Activated CD4-positive, CD25-positive, alpha-beta regulatory T cell treated with anti-CD3 and anti-CD28 coated beads, Interleukin-2, amount 50 U/mL, for 16 hours (primary cell): ENCODE measurements around the gene AADAC.
"Not testable (repeated sequence)": the region's sequence is repeated elsewhere in the genome, so short reads cannot be mapped to it uniquely, and the experiment has no call there.

Experiments
- DNase-seq: peaks from one replicate; pipeline ENCODE4 v3.0.0-alpha.2; 2020; ENCODE audit warnings: low read depth, low spot score

Gene AADAC

DNA sequence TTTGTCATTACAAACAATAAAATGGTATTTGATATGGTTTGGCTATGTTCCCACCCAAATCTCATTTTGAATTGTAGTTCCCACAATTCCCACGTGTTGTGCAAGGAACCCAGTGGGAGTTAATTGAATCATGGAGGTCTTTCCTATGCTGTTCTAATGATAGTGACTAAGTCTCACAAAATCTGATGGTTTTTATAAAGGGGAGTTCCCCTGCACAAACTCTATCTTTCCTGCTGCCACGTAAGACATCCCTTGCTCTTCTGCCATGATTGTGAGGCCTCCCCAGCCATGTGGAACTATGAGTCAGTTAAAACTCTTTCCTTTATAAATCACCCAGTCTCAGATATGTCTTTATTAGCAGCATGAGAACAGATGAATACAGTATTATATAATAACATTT lies 15.4 kb upstream of the AADAC start:
- no peak for DNase-seq

DNA sequence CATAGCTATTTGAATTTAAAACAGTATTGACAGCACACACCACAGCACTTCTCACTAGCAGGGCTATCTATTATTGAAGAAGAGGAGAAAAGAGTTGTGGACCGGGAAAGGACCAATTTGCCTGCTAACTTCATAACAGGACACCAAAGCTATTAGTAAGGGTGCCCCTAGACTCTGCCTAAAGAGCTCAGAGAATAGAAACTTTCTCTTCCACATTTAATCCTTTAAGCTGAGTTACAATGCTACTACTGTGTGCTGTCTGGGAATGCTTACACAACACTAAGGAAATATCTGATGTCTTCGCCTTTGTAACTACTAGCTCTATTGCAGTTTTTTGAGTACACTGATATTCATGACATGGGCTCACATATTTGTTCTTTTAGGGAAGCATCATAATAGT lies 13.5 kb upstream of the AADAC start:
- no peak for DNase-seq

GRCh38 chr3:151804267-151804666 lies 9.6 kb upstream of the AADAC start:
- no peak for DNase-seq

- DNase-seq: no peak
These were observed 7.1 kb upstream of the AADAC start for GRCh38 chr3:151806838-151807237.

- not testable (repeated sequence) for DNase-seq
These were observed 5.0 kb upstream of the AADAC start for GRCh38 chr3:151808926-151809325.

- no peak for DNase-seq
These were observed 2.4 kb upstream of the AADAC start for GRCh38 chr3:151811474-151811873.

DNA sequence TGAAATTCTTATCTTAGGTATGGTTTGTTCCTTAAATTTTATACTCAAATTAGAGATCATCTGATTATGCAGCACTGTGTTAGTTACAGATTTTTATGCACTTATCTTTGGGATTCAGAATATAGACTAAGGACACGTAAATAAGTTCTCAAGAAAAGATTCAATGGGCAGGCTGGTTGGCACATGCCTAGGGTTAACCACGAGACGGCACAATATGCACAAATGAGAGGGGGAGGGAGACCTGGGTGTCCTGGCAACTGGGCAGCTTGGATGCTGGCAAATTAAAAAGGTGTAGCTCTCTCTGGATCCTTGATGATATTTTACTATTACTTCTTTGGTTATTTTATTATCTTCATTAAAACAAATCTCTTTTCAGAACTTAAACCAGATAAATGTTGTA lies 672 bp downstream of the AADAC start:
- no peak for DNase-seq

- DNase-seq: no peak
These were observed 2.2 kb downstream of the AADAC start for GRCh38 chr3:151816091-151816604.

DNA sequence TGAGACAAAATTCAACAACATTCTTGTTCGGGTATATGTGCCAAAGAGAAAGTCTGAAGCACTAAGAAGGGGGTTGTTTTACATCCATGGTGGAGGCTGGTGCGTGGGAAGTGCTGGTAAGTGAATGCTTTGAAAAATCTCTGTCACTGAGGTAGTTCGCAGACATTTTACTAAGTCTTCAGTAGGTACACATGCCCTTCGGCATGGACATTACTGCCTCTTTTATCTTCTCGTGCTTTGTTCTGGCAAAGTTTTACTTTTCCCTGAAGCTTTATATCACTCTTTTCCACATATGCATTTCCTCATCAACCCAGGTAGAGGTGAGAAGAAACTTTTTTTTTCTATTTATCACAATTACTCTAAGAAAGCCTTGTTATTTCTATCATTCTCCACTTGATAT lies 3.6 kb downstream of the AADAC start:
- DNase-seq: no peak

- DNase-seq: no peak
These were observed 4.4 kb downstream of the AADAC start for GRCh38 chr3:151818361-151818760.

- DNase-seq: no peak
These were observed 6.0 kb downstream of the AADAC start for GRCh38 chr3:151819910-151820309.

DNA sequence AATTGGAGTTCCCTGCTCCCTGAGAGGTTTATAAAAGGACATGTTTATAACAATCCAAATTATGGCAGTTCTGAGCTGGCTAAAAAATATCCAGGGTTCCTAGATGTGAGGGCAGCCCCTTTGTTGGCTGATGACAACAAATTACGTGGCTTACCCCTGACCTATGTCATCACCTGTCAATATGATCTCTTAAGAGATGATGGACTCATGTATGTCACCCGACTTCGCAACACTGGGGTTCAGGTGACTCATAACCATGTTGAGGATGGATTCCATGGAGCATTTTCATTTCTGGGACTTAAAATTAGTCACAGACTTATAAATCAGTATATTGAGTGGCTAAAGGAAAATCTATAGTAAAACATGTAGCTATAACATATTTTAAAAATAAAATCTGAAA lies 13.9 kb downstream of the AADAC start:
- no peak for DNase-seq

- no peak for DNase-seq
These were observed 22.0 kb downstream of the AADAC start for GRCh38 chr3:151835751-151836525.

DNA sequence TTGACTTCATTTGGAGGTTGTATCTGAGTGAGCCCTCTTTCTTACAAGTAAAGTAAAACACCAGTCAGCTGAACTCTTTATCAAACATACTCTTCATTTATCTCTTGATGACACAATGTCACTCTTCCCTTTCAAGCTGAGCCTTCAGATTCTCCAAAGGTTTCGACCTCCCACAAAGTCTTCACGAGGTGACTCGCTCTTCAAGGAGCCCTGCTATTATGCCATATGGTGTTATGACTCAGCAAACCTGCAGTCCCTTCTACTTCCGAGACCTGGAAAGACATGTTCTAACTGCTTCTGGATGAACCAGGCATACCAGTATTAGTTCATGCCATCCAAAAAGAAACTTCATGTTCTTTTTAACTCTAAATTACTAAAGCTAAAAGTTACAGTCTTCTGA lies 23.1 kb downstream of the AADAC start:
- no peak for DNase-seq

- DNase-seq: no peak
These were observed 24.8 kb downstream of the AADAC start for GRCh38 chr3:151838574-151839312.

GRCh38 chr3:151839313-151839631 lies 25.4 kb downstream of the AADAC start:
- no peak for DNase-seq

- DNase-seq: no peak
These were observed 27.9 kb downstream of the AADAC start for GRCh38 chr3:151841801-151842200.

- DNase-seq: no peak
These were observed 29.4 kb downstream of the AADAC start for GRCh38 chr3:151843275-151843674.

- DNase-seq: no peak
These were observed 31.5 kb downstream of the AADAC start for GRCh38 chr3:151845306-151845905.

DNA sequence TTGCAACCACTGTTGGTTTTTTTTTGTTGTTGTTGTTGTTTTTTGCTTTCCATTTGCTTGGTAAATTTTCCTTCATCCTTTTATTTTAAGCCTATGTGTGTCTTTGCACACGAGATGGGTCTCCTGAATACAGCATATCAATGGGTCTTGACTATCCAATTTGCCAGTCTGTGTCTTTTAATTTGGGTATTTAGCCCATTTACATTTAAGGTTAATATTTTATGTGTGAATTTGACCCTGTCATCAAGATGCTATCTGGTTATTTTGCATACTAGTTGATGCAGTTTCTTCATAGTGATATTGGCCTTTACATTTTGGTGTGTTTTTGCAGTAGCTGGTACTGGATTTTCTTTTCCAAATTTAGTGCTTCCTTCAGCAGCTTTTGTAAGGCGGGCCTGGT lies 36.1 kb downstream of the AADAC start:
- DNase-seq: not testable (repeated sequence)

GRCh38 chr3:151852074-151852811 lies 38.3 kb downstream of the AADAC start:
- DNase-seq: no peak

DNA sequence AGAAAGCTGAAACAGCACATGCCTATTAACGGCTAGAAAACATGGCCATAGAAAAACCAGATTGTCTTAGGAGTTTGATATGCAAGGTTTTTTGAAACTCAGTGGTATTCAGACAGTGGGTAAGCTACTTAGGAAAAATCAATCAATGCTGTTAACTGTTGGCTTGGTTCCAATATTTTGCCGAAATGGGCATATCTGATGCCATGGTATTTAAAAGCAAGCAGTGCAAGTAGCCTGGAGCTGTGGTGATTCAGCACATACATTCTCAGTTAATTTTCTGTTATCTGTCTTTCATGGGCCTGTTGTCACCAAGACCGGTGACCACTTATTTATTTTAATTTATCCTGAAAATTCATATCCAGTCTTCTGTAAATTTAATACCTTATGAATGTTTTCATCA lies 42.2 kb downstream of the AADAC start:
- no peak for DNase-seq
